DND-41 (cell line): ENCODE measurements around the gene CYP19A1.

ENCODE experiments used
- ATAC-seq: fragments of 200-7000 bp; cut with Tn5 transposase; 3 replicates; pipeline ENCODE4 v1.9.1; 2021; ENCODE audit warnings: low read depth; ENCODE audit not compliant: insufficient read depth
- DNase-seq: peaks from one replicate; pipeline ENCODE4 v3.0.0-alpha.2; 2020
- H2AFZ ChIP-seq: 2 replicates; pipeline ENCODE4 v1.6.0; 2012; ENCODE audit warnings: low read depth, low read length
- H3K27ac ChIP-seq: 2 replicates; pipeline ENCODE4 v1.5.1; 2012; ENCODE audit warnings: low read length, inconsistent platforms
- H3K27me3 ChIP-seq: fragments of 200-600 bp; sonication (generic); 2 replicates; pipeline ENCODE4 v1.6.0; 2012; ENCODE audit warnings: low read length, mild to moderate bottlenecking, inconsistent platforms; ENCODE audit not compliant: insufficient read depth, poor library complexity
- H3K36me3 ChIP-seq: 2 replicates; pipeline ENCODE4 v1.5.1; 2012; ENCODE audit warnings: low read length, inconsistent platforms; ENCODE audit not compliant: insufficient read depth
- H3K4me1 ChIP-seq: 2 replicates; pipeline ENCODE4 v1.5.1; 2012; ENCODE audit warnings: mild to moderate bottlenecking, low read length; ENCODE audit not compliant: insufficient read depth
- H3K4me2 ChIP-seq: 2 replicates; pipeline ENCODE4 v1.6.0; 2012; ENCODE audit warnings: mild to moderate bottlenecking, moderate library complexity, low read length, inconsistent platforms; ENCODE audit not compliant: insufficient read depth
- H3K4me3 ChIP-seq, 2 experiments: fragments of 200-600 bp in 1 of 2; shearing (Covaris generic) in 1 of 2; 2 replicates each; pipeline ENCODE4 v1.5.1; 2012 to 2016; ENCODE audit warnings: inconsistent platforms in 2 of 2, low read length in 2 of 2, mild to moderate bottlenecking in 2 of 2, low read depth in 1 of 2, moderate library complexity in 1 of 2
- H3K79me2 ChIP-seq: 2 replicates; pipeline ENCODE4 v1.6.0; 2012; ENCODE audit warnings: low read length, inconsistent platforms; ENCODE audit not compliant: insufficient read depth
- H3K9ac ChIP-seq: 2 replicates; pipeline ENCODE4 v1.6.0; 2012; ENCODE audit warnings: low read depth, mild to moderate bottlenecking, inconsistent platforms, low read length, moderate library complexity
- H3K9me3 ChIP-seq: 2 replicates; pipeline ENCODE4 v1.5.1; 2012; ENCODE audit warnings: low read length, moderate library complexity, mild to moderate bottlenecking, inconsistent platforms; ENCODE audit not compliant: insufficient read depth, severe bottlenecking
- H4K20me1 ChIP-seq: 2 replicates; pipeline ENCODE4 v1.6.0; 2012; ENCODE audit warnings: low read length; ENCODE audit not compliant: insufficient read depth
- CTCF ChIP-seq: IDR thresholded peaks from 2 replicates; pipeline ENCODE4 v1.5.1; 2012; ENCODE audit warnings: borderline replicate concordance, low read length, moderate library complexity, mild to moderate bottlenecking; ENCODE audit not compliant: poor library complexity, severe bottlenecking; ENCODE audit errors: extremely low read depth
- EZH2 ChIP-seq: IDR thresholded peaks from 3 replicates; pipeline ENCODE4 v1.6.1; 2012; ENCODE audit warnings: borderline replicate concordance, low read depth, mild to moderate bottlenecking, moderate library complexity, low read length, inconsistent platforms; ENCODE audit not compliant: severe bottlenecking

CYP19A1 gene

GRCh38 chr15:51203797-51204196 is 134.6 kb downstream of the CYP19A1 start:
- no peak for ATAC-seq
- DNase-seq = no peak
- no peak overlapping the region for H2AFZ ChIP-seq
- H3K9ac ChIP-seq = no peak overlapping the region
- no peaks in the 10 kb centered on the region for H3K79me2 ChIP-seq
- peaks cover 8% of the 10 kb centered on the region for H3K27me3 ChIP-seq
- H3K27ac ChIP-seq = no peak overlapping the region
- no peaks in the 10 kb centered on the region for H3K4me1 ChIP-seq
- H3K9me3 ChIP-seq = no peaks in the 10 kb centered on the region
- H3K4me2 ChIP-seq = no peak overlapping the region
- no peaks in the 10 kb centered on the region for H3K36me3 ChIP-seq
- H4K20me1 ChIP-seq = no peaks in the 10 kb centered on the region
- no peak for TF ChIP-seq EZH2
- no peak for TF ChIP-seq CTCF
- H3K4me3 ChIP-seq = no peak overlapping the region

GRCh38 chr15:51202783-51203182 is 135.6 kb downstream of the CYP19A1 start:
- ATAC-seq (no peak), DNase-seq (no peak)
- Histone ChIP-seq H3K27ac (no peak overlapping the region), H2AFZ (no peak overlapping the region), H4K20me1 (no peaks in the 10 kb centered on the region), H3K27me3 (peaks cover 10% of the 10 kb centered on the region), H3K9ac (no peak overlapping the region), H3K4me1 (no peaks in the 10 kb centered on the region), H3K4me2 (no peak overlapping the region), H3K79me2 (no peaks in the 10 kb centered on the region), H3K4me3 (no peak overlapping the region), H3K36me3 (no peaks in the 10 kb centered on the region), H3K9me3 (no peaks in the 10 kb centered on the region)
- TF ChIP-seq EZH2 (no peak), CTCF (no peak)

GRCh38 chr15:51201581-51201980 is 136.8 kb downstream of the CYP19A1 start:
- TF ChIP-seq EZH2 = no peak
- no peak overlapping the region for H2AFZ ChIP-seq
- H3K4me1 ChIP-seq = no peaks in the 10 kb centered on the region
- H3K9me3 ChIP-seq = no peaks in the 10 kb centered on the region
- no peaks in the 10 kb centered on the region for H4K20me1 ChIP-seq
- DNase-seq = no peak
- no peak overlapping the region for H3K4me3 ChIP-seq
- H3K79me2 ChIP-seq = no peaks in the 10 kb centered on the region
- no peak overlapping the region for H3K27ac ChIP-seq
- no peak for ATAC-seq
- H3K9ac ChIP-seq = no peak overlapping the region
- no peaks in the 10 kb centered on the region for H3K36me3 ChIP-seq
- no peak overlapping the region for H3K4me2 ChIP-seq
- peaks cover 14% of the 10 kb centered on the region for H3K27me3 ChIP-seq

- H2AFZ ChIP-seq = no peak overlapping the region
- H3K36me3 ChIP-seq = no peaks in the 10 kb centered on the region
- H3K79me2 ChIP-seq = no peaks in the 10 kb centered on the region
- no peak for ATAC-seq
- no peak for TF ChIP-seq CTCF
- no peak for TF ChIP-seq EZH2
- H3K4me1 ChIP-seq = no peaks in the 10 kb centered on the region
- peaks cover 15% of the 10 kb centered on the region for H3K27me3 ChIP-seq
- H3K4me3 ChIP-seq = no peak overlapping the region
- no peaks in the 10 kb centered on the region for H4K20me1 ChIP-seq
- no peak overlapping the region for H3K9ac ChIP-seq
- H3K9me3 ChIP-seq = no peaks in the 10 kb centered on the region
- no peak for DNase-seq
- no peak overlapping the region for H3K27ac ChIP-seq
- no peak overlapping the region for H3K4me2 ChIP-seq
Measured at GRCh38 chr15:51200792-51201191, 137.6 kb downstream of the CYP19A1 start.
